B cell (primary cell): Measurements from ENCODE around the gene UNC5A.

Source experiments
- EZH2 ChIP-seq: IDR thresholded peaks from 2 replicates; pipeline ENCODE4 v1.6.1; 2012; ENCODE audit warnings: borderline replicate concordance, low read depth, mild to moderate bottlenecking, moderate library complexity, low read length; ENCODE audit not compliant: insufficient read depth, poor library complexity, severe bottlenecking
- TF ChIP-seq, protein P1 (sequence below): fragments of 200-600 bp; IDR thresholded peaks from one replicate; pipeline ENCODE4 v1.8.0; 2022; ENCODE audit warnings: antibody characterized with exemption, mild to moderate bottlenecking

- TF ChIP-seq, protein P1, sequence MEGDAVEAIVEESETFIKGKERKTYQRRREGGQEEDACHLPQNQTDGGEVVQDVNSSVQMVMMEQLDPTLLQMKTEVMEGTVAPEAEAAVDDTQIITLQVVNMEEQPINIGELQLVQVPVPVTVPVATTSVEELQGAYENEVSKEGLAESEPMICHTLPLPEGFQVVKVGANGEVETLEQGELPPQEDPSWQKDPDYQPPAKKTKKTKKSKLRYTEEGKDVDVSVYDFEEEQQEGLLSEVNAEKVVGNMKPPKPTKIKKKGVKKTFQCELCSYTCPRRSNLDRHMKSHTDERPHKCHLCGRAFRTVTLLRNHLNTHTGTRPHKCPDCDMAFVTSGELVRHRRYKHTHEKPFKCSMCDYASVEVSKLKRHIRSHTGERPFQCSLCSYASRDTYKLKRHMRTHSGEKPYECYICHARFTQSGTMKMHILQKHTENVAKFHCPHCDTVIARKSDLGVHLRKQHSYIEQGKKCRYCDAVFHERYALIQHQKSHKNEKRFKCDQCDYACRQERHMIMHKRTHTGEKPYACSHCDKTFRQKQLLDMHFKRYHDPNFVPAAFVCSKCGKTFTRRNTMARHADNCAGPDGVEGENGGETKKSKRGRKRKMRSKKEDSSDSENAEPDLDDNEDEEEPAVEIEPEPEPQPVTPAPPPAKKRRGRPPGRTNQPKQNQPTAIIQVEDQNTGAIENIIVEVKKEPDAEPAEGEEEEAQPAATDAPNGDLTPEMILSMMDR, result no peak
- TF ChIP-seq EZH2, result no peak
Measured at GRCh38 chr5:176771102-176771845, 39.1 kb upstream of the UNC5A start.
